Glomerular visceral epithelial cell (primary cell): Measurements from ENCODE around the gene VAPB.

ENCODE experiments used
- DNase-seq: peaks from one replicate; pipeline ENCODE4 v3.0.0-alpha.2; 2016; ENCODE audit errors: extremely low spot score

Gene VAPB

DNA sequence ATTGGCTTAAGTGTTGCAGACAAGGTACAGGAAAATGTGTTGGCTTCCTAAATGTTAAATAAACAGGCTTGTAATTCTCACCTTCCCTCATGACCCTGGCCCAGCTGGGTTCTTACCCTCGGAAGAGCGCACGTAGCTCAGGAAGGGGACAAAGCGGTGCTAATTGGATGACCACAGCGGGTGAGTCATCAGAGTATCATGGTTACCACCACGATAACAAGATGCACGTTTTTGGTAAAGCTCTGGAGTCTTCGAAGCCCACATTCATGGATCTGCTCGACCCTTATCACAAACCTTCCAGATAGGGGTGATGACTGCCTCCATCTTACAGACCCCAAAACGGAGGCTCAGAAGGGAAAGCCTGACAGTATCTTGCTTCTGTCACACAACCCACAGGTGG lies 93.4 kb downstream of the VAPB start:
- peak; percentile 42 for DNase-seq

DNA sequence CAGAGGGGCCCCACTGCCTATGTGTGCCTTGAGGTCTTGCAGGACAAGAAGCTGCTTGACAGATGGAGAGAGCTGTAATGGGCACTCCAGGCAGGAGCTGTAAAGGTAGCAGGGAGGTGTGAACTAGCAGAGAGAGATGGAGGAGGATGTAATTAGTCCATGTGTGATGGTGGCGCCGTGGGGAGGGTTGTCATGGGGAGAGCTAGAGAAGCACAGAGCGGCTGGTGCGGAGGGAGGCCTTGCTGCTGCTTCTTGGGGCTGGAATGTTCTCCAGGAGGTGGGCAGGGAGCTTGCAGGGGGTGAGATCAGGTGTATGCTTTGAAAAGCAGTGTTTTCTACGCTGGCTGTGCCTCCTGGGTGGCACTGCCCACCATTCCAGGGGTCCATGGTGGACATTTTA lies 94.0 kb downstream of the VAPB start:
- no peak for DNase-seq

DNA sequence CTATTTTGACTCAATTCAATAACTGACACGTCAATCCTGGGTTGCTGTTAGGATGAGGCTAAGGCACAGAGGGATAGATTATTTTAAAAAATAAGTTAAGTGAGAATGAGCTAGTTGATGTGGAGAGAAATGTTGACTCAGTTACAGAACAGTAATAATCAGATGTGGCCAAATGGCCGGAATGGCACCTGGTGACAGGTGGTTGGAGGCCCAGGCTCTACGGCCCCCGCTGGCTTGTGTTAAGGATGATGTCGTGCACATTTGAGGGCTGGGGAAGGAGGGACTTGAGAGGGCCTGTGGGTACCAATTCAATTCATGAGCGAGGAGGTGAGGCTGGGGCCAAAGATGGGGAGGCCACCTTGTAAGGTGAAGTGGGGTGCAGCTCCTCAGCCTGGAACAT lies 94.4 kb downstream of the VAPB start:
- no peak for DNase-seq

DNA sequence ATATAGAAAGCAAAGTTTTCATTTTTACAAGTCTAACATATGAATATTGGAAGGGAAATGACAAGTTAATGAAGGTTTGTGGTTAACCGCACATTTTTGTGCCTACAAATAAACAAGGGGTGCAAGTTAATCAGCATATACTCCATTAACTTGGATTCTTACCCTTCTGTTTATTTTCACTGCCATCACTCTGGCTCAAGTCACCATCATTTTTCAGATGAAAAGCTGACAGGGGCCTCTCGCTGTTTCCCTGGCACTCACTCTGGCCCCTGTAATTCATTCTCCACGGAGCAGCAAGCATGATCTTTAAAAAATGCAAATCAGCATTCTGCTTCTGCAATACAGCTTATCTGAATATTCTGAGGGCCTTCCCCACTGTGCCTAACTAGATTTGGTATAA lies 96.4 kb downstream of the VAPB start:
- no peak for DNase-seq

DNA sequence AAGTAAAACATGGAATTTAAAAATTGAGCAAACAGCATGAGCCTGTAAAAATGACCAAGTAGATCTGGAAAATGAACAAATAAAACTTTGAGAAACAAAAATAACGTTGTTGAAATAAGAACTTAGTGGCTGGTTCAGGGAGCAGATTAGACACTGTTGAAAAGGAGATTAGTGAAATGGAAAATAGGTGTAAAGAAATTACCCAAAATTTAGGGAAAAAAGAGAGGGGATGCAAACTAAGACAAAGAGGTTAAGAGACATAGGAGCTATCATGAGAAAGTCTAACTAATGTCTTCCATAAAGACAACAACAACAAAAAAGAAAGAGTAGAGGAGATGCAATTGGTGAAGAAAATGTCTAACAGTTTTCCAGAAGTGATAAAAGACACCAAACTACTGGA lies 97.2 kb downstream of the VAPB start:
- DNase-seq, result no peak

DNA sequence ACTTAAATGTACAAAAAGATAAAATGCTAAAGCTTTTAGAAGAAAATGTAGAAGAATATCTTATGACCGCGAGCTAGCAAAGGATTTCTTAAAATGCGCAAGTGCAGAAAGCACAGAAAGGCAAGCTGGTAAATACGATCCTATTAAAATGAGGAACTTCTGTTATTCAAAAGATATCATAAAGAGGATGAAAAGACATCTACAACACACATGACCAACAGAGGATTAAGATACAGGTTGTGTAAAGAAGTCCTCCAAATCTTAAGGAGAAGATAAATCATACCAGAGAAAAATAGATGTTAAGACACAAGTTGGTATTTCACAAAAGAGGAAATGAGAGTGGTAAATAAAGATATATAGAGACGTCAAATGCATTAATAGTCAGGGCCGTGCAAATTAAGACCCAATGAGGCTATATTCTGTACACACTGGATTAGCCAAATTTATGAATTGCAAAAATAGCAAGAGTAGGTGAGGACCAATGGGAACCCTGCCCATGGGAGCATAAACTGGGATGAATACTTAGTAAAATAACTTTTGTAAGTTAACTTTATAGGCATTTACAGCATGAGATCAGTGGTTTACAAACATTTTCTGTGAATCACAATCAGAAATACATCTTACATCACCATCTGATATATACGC lies 103.2 kb downstream of the VAPB start:
- DNase-seq, result no peak

DNA sequence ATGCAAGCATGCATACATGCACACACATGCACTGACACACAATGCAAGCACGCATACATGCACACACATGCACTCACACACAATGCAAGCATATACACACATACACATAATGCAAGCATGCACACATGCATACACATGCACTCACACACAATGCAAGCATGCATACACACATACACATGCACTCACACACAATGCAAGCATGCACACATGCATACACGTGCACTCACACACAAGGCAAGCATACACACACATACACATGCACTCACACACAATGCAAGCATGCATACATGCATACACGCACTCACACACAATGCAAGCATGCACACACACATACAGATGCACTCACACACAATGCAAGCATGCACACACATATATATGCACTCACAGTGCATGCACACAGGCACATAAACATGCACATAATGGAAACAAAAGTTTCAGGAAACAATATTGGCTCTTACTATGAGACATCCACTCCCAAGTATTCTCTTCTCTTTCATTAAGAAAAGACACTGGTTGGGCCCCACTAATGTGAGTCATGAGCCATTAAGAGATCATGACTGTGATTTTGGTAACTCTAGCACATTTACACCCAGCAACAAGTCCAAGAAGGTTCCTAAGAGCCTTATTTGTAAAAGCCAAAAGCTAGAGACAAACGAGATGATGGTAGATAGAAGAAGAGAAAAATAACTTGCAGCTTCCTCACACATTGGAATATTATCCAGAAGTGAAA lies 103.9 kb downstream of the VAPB start:
- no peak for DNase-seq

DNA sequence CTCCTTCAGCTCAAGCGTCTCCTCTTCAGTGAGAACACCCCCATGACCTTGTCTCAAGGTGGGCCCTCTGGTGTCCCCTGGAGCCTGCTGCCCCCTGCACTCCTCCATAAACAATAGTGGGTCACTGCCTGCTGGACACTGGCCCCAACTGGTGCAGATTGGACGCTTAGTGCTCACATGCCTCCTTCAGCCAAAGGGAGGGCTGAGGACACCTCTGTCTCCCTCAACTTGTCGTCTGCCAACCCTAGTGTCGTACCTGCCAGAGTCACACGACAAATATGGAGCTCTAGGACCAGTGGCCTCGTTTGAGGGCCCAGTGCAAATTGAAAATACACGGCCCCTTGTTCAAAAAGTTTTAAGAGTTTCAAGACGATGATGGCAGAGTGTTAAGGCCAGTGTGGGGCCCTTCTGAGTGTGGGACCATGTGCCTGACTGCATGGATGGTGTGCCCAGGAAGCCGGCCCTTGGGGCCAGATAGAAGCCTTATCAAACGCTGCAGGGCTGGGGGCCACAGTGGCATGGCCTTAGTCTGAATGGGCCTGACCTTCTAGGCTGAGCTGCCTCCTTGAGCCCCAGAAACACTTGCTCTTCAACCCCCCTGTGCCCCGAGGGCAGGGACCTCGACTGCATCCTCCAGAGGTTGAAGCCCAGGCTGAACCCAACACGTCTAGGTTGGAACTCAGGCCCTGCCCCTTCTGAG lies 106.0 kb downstream of the VAPB start:
- no peak for DNase-seq

DNA sequence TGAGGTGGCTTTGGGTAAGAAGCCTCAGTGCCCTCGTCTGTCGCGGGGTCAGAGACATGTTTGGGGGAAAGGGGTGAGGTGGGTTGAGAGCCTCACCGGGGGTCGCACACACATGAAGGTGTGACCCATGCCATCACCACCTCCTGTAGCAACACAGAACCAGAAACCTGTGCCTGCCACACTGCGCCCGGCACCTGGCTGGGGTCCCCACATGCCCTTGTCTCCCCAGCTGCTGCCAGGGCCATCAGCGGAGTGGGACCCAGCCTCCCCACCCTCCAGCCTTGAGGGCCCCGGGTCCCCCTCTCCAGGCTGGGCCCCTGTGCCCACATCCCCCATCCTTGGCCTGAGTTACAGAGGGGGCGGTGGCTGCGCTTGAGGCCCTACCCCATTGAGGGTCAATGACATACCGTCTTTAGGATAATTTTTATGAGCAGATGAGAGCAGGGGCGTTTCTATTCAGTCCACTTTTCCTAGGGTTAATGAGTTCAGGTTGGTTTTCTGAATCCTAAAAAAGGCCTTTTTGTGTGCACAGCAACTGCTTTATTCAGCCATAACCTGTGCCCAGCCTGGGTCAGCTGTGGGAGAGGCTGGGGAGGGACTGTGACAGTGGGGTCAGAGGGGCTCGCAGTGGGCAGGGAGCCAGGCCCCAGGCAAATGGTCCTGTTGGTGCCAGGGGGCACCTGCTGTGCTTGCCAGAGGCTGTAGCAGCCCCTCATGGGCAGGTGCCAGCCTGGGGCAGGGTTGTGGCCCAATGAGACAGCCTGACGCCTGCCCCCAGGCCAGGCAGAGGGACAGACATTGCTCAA lies 106.8 kb downstream of the VAPB start:
- DNase-seq, result no peak

DNA sequence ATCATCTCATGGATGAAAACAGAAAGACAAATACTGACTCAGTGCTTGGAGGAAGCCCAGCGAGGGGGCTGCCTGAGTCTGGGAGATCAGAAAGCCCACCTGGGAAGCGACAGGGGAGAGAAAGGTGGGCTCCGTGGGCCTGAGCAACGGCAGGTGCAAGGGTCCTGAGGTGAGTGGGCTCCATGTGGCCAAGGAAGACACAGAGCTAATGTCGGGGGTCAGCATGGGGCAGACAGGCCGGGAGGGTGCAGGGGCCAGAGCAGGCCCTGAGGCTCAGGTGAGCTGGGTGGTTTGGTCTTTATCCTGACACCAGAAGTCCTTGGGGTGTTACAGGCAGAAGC lies 107.4 kb downstream of the VAPB start:
- DNase-seq, result no peak

DNA sequence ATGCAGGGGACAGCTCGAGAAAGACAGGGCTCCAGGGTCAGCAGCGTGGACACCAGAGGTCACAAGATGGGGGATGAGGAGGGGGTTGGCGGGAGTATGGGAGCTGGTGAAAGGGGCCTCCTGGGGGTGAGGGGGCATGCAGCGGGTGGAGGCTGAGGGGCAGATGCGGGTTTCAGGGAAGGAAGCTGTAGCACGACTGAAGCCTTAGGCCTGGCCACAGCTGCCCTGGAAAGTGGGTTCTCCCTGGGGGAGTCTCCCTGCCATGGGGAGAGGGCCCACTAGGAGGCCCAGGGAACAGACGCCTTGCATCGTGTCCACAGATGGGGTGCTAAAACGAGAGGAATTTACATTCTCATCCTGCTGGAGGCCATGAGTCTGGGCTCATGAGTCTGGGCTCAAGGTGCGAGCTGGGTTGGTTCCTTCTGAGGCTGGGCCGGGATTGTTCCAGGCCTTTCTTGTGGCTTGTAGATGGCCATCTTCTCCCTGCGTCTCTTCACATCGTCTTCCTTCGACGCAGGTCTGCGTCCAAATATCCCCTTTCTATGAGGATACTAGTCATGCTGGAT lies 108.1 kb downstream of the VAPB start:
- no peak for DNase-seq

DNA sequence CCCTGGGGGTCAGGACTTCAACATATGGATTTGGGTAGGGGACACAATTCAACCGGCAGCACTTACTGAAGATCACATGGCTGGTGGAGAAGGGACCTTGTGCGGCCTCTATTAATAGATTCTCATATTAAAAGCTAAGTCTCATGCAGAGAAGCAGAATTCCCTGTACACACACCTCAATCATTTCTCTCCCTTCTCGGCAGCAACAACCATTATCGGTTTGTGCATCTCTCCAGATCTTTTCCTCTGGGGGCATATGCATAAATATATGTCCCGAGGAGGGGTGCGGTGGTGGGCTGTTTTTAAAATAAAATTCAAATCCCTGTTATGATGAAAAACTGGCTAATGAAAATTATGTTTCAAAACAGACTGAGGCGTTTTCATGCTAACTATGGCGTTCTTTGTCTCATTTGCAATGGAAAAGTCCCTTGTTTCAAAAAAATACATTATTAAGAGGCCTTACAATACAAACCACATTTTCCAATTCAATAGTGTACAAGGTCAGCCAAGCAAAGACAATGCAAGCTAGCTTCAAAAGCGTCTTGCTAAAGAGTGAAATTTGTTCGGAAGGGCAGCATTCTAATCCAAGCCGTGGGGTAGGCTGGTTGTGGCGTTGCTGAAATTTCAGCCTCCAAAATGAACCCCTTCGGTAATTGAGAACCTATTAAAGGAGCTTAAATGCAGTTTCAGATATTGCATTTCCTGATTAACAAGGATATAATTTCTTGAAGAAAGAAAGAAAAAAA lies 108.9 kb downstream of the VAPB start:
- DNase-seq, result no peak

DNA sequence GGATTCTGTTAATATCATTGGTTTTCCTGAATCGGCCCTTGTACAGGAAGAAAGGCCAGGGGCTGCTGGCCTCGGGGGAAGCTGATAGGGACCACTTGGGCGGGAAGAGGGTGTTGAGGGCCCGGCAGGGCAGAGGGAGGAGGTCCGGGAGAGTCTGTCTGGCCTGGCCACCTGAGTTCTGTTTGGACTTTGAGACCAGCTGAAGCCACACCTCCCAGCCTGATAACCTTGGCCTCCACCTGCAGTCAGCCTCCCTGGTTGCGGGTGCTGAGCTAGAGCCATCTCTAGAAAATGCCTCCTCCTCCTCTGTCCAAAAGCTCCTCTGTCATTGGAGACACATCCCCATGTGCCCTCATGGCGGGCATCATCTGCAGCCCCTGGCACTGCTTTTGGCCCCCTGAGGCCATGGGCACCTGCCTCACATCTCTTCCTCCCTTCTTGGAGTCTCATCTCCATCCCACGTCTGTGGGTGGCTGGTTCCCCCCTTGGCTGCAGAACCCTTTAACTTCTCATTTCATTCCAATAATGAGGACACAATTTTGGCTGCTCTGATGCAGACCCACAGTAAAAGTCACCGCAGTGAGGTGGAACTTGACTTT lies 109.5 kb downstream of the VAPB start:
- DNase-seq, result no peak

DNA sequence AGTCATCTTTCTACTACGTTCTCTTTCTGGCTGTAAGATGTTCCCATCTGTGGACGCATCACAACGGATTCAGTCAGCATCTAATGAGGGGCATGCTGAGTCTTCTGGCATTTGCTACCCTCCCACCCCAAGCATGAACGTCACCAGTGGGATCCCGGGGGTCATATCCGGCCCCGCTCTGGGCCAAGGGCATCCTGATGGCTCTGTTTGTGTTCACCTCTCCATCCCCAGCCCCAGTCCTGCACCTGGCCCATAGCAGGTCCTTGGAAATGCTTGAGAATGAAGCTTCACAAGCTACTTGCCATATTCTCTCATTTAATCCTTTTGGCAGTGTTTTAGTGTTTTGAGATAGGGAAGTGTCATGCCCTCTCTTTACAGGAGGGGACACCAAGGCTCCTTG lies 111.2 kb downstream of the VAPB start:
- DNase-seq, result no peak
